Activated CD4-positive, alpha-beta T cell treated with anti-CD3 and anti-CD28 coated beads, Interleukin-2, amount 10 ng/mL, durations not matched to agents 24 days and 14 days (primary cell): Measurements from ENCODE around the gene NEUROD2. TPM values are rescaled to one million over a fixed set of nuclear protein-coding genes. Genes with fewer than 3 reads are reported as not detected.

Experiments used
- DNase-seq: peaks from one replicate; pipeline ENCODE4 v3.0.0; 2022
- H3K27ac Mint-ChIP-seq: one replicate; pipeline ENCODE4 v1.8.0; 2022; ENCODE audit warnings: mild to moderate bottlenecking, mixed read lengths
- H3K27me3 Mint-ChIP-seq: one replicate; pipeline ENCODE4 v1.8.0; 2022; ENCODE audit warnings: mixed read lengths
- H3K36me3 Mint-ChIP-seq: one replicate; pipeline ENCODE4 v1.8.0; 2022; ENCODE audit warnings: low read depth, mild to moderate bottlenecking, mixed read lengths
- H3K4me1 Mint-ChIP-seq: one replicate; pipeline ENCODE4 v1.8.0; 2021; ENCODE audit warnings: mixed read lengths
- H3K4me3 Mint-ChIP-seq: one replicate; pipeline ENCODE4 v1.8.0; 2022; ENCODE audit warnings: mild to moderate bottlenecking, moderate library complexity, mixed read lengths
- H3K9me3 Mint-ChIP-seq: one replicate; pipeline ENCODE4 v1.8.0; 2021; ENCODE audit warnings: mixed read lengths
- intact Hi-C: fragments of 100-400 bp; cut with micrococcal nuclease; formaldehyde crosslinking; loops from one replicate; pipeline ENCODE4 v1.15.1; 2023
- total RNA-seq: library from RNA; stranded (reverse); gene quantifications from 2 replicates; pipeline ENCODE4 v1.2.3, GENCODE V29; 2022

NEUROD2 gene
- total RNA-seq, 1 donor from 2014 or later: not detected

DNA sequence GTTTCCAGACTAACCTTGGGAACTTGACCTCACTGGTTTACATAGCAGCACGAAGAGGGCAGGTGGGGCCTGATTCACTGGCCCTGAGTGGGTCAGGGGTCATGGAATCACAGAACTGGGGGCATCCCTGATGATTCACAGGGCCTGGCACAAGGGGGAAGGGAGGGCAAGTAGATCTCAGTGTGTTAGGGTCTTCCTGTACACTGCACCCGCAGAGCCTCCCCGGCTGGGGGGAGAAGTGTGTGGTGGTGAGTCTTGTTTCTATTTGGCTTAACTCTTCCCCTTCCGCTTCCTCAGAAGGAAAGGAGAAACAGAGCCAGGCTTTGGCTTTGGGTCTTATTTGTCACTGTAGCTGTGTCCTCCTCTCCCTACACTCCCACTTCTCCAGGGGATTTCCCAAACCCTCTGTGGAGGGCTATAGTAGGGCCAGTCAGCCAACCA is 32.9 kb upstream of the NEUROD2 start:
- DNase-seq: no peak
- H3K27ac Mint-ChIP-seq: no peak overlapping the region
- H3K27me3 Mint-ChIP-seq: no peaks in the 10 kb centered on the region
- peaks cover 53% of the 10 kb centered on the region for H3K4me1 Mint-ChIP-seq
- H3K4me3 Mint-ChIP-seq: no peak overlapping the region
- H3K9me3 Mint-ChIP-seq: no peaks in the 10 kb centered on the region
- intact Hi-C loops: no loop called here
- peaks cover 3% of the 10 kb centered on the region for H3K36me3 Mint-ChIP-seq

DNA sequence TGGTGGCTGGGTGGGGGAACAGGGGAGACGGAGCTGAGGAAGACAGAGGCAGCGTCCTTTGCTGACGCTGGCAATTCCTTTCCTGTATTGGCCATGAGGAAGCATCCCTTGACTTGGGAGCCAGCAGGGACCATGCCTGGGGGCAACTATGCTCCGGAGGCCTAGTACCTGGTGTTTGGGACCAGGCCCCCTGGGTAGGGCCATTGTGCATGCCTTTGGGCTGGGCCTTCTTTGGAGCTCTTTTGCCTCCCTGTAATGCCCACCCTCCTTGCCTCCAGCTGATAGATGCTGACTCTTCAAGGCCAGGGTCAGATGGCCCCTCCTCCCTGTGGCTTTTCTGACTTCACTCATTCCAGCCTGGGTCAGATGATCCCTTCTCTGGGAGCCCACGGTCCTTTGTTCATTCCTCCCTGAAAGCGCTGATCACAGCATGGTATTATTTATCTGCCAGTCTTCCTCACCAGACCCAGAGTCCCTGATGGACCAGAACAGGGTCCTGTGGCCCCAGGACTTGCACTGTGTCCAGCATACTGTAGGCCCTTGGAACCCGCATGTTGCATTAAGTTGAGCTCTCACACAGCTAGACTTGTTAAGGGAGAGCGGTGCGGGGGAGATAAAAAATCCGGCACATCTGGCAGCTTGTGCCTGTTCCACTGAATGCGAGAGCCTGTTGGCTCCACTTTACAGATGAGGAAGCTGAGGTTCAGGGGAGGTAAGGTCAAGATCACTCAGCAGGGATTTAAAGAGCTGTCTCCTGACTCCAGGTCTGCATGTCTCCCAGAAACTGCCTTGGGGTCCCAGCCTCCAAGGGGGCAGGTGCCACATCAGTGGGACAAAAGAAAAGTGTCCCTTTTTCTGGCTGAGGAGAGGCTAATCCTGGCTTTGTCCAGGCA is 32.1 kb upstream of the NEUROD2 start:
- Mint-ChIP-seq H3K27ac (no peak overlapping the region), H3K9me3 (no peaks in the 10 kb centered on the region), H3K4me1 (peaks cover 50% of the 10 kb centered on the region), H3K27me3 (no peaks in the 10 kb centered on the region), H3K36me3 (peaks cover 3% of the 10 kb centered on the region), H3K4me3 (peak overlapping the region; percentile 39)
- DNase-seq: no peak
- intact Hi-C loops: loop anchor here (5.0 kb wide), 1 partner anchor 287 kb away; the partner anchor contains the start of genes LRRC3C and ORMDL3

DNA sequence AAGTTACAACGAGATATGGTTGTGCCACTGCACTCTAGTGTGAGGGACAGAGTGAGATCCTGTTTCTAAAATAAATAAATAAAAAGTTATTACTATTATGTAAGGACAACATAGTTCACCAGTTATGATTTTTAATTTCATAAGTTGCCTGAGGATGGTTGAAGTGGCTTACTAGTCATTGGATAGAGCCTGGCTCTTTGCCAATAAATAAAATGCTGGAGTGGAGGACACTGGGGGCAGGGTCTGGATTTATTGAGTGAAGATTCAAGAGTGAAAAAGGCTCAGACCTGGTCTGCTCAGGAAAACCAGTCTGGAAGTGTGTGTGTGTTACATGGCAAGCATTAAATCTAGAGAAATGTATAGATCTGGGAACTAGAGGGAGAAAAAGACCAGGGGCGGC is 31.3 kb upstream of the NEUROD2 start:
- Mint-ChIP-seq H3K27me3 (no peaks in the 10 kb centered on the region), H3K4me1 (peaks cover 50% of the 10 kb centered on the region)

DNA sequence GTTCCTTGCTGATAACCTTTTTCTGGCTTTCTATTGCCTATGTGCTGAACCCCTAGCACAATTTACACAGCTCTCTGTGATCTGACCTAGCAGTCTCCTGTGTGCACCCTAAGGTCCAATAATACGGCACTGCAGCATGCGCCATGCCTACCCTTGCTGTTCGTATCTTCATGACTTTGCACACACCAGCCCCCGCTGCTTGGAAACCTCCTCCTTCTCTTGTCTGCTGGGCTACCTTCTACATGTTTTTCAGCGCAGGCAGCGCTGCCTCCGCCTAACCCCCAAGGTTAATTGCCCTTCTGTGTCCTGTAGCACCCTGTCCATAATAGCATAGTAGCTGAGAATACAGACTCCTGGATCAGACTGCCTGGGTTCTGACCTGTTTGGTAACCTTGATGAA is 30.6 kb upstream of the NEUROD2 start:
- no peak for DNase-seq
- peaks cover 45% of the 10 kb centered on the region for H3K4me1 Mint-ChIP-seq
- H3K9me3 Mint-ChIP-seq: no peaks in the 10 kb centered on the region
- H3K4me3 Mint-ChIP-seq: peak overlapping the region; percentile 90
- no peak overlapping the region for H3K27ac Mint-ChIP-seq
- peaks cover 3% of the 10 kb centered on the region for H3K36me3 Mint-ChIP-seq
- intact Hi-C loops: loop anchor here (5.0 kb wide), 1 partner anchor 289 kb away; the partner anchor contains the start of genes LRRC3C and ORMDL3
- no peaks in the 10 kb centered on the region for H3K27me3 Mint-ChIP-seq

More for the DNA sequence above, 31.3 kb upstream of the NEUROD2 start:
- peak overlapping the region; percentile 39 for H3K4me3 Mint-ChIP-seq
- DNase-seq: no peak
- intact Hi-C loops: loop anchor here (5.0 kb wide), 1 partner anchor 288 kb away; the partner anchor contains the start of genes LRRC3C and ORMDL3
- H3K27ac Mint-ChIP-seq: no peak overlapping the region
- H3K36me3 Mint-ChIP-seq: peaks cover 3% of the 10 kb centered on the region
- H3K9me3 Mint-ChIP-seq: no peaks in the 10 kb centered on the region

DNA sequence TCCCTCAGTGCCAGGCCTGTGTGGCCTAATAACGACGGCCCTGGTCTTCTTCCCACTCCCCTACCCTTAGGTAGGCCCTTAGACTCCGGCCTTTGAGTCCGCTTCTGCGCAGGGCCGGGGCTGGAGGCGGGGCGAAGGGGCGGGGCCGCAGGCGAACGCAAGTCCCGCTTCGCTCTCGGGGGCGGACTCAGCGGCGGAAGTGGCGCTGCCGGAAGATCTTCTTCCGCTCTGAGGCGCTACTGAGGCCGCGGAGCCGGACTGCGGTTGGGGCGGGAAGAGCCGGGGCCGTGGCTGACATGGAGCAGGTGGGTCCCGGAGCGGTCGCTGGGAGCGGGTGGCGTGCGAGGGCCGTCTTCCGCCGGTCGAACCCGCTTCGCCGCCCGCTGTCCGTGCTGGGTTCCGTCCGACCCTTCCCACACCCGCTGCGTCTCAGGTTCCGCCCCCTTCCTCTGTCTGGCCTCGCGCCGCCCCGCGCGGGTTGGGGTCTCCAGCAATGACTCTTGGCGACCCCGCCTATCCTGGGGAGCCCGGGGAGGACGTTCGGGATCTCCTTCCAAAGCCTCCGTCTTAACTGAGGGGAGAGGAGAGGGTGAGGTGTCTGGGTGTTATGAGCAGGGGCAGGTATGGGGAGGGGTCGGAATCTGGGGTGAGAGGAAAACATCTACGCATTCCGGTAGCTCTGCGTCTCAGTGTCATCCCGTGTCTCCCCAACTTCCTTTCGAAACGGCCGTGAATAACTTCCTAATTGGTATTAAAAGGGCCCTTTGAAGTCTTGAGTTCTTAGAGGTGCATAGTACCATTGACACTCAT is 29.4 kb upstream of the NEUROD2 start, which contains the start of gene STARD3:
STARD3 (plus strand) TSS at position 218 of the 810 bp plus-strand sequence. CDS start 16,388 bp downstream, outside the sequence.
- Mint-ChIP-seq H3K27me3 (no peaks in the 10 kb centered on the region), H3K36me3 (peaks cover 3% of the 10 kb centered on the region), H3K4me3 (peak within 1 kb of the TSS; percentile 90), H3K9me3 (no peaks in the 10 kb centered on the region), H3K27ac (peak within 1 kb of the TSS; percentile 79), H3K4me1 (peaks cover 35% of the 10 kb centered on the region)
- intact Hi-C loops: loop anchor here (1.0 to 5.0 kb wide), 4 partner anchors 50 to 290 kb away; partner anchors contain the start of genes LRRC3C, MIEN1 and ORMDL3
- DNase-seq: peak; percentile 97

DNA sequence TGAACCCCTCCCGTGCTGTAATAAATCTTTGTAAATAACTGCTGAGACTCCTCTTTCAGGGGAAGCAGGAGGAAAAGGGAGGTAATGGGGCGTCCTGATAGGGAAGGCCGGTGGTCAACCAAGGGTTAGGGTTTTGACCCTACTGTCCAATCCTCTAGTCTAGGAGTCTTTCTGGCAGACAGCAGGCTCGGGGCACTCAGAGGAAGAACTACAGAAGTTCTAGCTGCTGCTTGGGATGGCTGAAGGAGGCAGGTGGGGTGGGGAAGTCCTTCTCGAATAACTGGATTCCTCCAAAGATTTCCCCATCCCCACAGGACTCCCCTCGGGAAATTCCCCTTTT is 28.8 kb upstream of the NEUROD2 start:
- no peak for DNase-seq
- peaks cover 5% of the 10 kb centered on the region for H3K27me3 Mint-ChIP-seq
- peaks cover 3% of the 10 kb centered on the region for H3K36me3 Mint-ChIP-seq
- intact Hi-C loops: loop anchor here (2.0 to 5.0 kb wide), 2 partner anchors 50 to 291 kb away; partner anchors contain the start of genes LRRC3C and ORMDL3
- H3K9me3 Mint-ChIP-seq: no peaks in the 10 kb centered on the region
- peaks cover 37% of the 10 kb centered on the region for H3K4me1 Mint-ChIP-seq
- peak overlapping the region; percentile 90 for H3K4me3 Mint-ChIP-seq
- peak overlapping the region; percentile 79 for H3K27ac Mint-ChIP-seq

DNA sequence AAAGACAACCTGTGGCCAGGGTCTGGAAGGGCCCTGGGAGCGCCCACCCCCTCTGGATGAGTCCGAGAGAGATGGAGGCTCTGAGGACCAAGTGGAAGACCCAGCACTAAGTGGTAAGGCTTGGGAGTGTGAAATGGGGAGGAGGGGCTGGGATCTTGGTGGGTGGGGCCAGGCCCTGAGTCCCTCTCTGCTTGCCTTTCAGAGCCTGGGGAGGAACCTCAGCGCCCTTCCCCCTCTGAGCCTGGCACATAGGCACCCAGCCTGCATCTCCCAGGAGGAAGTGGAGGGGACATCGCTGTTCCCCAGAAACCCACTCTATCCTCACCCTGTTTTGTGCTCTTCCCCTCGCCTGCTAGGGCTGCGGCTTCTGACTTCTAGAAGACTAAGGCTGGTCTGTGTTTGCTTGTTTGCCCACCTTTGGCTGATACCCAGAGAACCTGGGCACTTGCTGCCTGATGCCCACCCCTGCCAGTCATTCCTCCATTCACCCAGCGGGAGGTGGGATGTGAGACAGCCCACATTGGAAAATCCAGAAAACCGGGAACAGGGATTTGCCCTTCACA is 28.0 kb upstream of the NEUROD2 start:
- Mint-ChIP-seq H3K4me3 (peak overlapping the region; percentile 90), H3K27ac (peak overlapping the region; percentile 39), H3K4me1 (peaks cover 40% of the 10 kb centered on the region), H3K36me3 (peaks cover 3% of the 10 kb centered on the region), H3K9me3 (no peaks in the 10 kb centered on the region), H3K27me3 (peaks cover 12% of the 10 kb centered on the region)
- no peak for DNase-seq
- intact Hi-C loops: loop anchor here (2.0 to 5.0 kb wide), 2 partner anchors 51 to 292 kb away; partner anchors contain the start of genes LRRC3C and ORMDL3

DNA sequence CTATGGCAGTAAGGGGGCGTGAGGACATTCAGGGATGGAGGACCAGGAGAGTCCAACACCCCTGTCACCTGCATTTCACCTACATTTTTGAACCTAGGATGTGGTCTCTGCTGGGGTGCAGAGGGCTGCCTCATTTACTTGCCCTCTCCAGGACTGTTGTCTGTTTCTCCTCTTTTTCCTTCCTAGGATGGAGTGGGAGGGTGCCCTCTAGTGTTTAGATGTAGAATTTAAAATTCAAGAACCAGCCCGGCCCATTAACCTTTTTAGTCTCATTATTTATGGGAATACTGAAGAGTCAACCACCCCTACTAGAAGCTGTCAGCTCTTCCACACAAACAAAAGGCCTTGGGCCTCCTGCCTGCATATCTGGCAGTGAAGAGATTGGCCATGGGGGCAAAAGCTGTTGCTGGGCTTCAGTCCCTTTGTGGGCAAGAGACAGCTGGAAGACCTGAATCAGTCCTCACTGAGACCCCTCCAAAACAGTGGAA is 26.7 kb upstream of the NEUROD2 start:
- Mint-ChIP-seq H3K36me3 (peaks cover 1% of the 10 kb centered on the region), H3K4me3 (no peak overlapping the region), H3K27ac (no peak overlapping the region), H3K27me3 (peaks cover 15% of the 10 kb centered on the region), H3K4me1 (peaks cover 33% of the 10 kb centered on the region), H3K9me3 (no peaks in the 10 kb centered on the region)
- peak; percentile 79 for DNase-seq
- intact Hi-C loops: loop anchor here (1.0 kb wide), 1 partner anchor 12 kb away; no protein-coding TSS in a partner anchor

DNA sequence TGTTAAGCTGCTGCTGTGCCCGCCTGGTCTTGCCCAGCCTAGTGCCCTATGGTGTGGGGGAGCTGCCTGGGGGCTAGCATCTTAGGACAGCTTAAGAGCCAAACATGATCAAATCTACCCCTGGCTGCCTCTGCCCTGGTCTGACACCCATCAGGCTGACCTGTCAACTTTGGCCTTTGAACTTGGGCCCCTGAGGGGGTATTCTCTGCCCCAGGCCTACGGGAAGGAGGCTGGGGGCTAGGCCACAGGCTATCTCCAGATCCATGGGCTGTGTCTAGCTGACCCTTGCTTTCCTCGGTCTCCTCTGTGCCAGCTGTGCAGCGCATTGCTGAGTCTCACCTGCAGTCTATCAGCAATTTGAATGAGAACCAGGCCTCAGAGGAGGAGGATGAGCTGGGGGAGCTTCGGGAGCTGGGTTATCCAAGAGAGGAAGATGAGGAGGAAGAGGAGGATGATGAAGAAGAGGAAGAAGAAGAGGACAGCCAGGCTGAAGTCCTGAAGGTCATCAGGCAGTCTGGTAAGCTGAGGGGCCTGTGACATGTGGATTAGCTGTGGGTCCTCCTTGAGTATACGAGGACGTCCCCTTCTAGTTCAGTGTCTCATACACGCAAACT is 26.0 kb upstream of the NEUROD2 start:
- Mint-ChIP-seq H3K27me3 (peaks cover 16% of the 10 kb centered on the region), H3K9me3 (no peaks in the 10 kb centered on the region), H3K36me3 (no peaks in the 10 kb centered on the region), H3K4me3 (no peak overlapping the region), H3K27ac (no peak overlapping the region), H3K4me1 (peaks cover 26% of the 10 kb centered on the region)
- DNase-seq: no peak
- intact Hi-C loops: loop anchor here (1.0 kb wide), 1 partner anchor 11 kb away; no protein-coding TSS in a partner anchor

DNA sequence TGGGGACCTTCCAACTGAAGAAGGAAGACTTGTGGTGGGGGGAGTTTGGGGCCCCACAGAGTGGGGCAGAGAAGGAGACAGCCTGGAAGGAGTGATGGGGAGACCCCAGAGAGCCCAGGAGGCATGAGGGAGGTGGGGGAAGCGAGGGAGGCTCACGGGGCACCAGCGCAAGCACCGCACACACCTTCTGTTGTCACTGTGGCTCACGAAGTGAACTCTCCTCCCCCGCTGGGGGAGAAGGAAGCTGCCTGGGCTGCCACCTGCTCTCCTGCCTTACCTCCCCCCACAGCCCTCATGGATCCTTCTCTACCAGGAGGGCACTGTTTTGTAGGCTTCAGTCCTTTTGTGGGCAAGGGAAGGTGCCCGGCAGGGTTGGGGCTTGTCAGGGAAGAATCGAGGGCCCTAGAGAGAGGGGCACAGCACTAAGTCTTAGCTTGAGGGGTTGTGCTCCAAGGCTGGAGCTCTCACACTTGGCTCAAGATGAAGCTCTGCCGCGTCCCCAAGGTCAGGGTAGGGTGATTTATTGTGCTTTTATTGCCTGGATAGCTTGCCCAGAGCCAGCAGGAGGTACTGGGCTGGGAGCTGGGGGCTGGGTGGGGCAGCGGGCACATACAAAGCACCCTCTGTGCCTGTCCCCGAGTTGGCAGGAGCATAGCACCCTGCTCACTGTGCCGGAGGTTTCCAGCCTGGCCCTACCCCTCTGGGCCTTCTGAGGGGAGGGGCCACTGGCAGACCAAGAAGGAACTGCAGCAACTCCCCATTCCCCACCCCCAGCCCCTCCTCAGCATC is 24.6 kb upstream of the NEUROD2 start:
- Mint-ChIP-seq H3K36me3 (no peaks in the 10 kb centered on the region), H3K27ac (no peak overlapping the region), H3K27me3 (peaks cover 25% of the 10 kb centered on the region), H3K4me1 (peaks cover 15% of the 10 kb centered on the region), H3K9me3 (no peaks in the 10 kb centered on the region), H3K4me3 (no peak overlapping the region)
- intact Hi-C loops: no loop called here
- no peak for DNase-seq

DNA sequence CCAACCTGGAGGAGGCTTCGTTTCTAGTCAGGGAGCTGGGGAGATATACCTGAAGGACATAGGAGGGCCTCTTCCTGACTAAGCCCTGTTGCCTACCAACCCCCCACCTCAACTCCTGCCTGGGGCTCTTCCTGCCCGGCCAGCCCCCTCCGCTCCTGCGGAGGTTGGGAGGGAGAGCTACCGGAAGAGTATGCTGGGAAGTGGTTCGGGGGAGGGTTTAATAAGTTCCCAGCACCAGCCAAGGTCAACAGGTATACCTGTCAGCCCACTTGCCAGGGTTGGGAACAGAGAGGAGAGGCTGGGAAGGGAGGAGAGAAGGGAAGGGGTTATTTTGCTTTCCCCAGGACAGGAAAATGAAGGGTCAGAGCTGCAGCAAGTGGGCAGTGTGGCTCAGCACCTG is 23.7 kb upstream of the NEUROD2 start:
- no peaks in the 10 kb centered on the region for H3K9me3 Mint-ChIP-seq
- H3K27ac Mint-ChIP-seq: no peak overlapping the region

DNA sequence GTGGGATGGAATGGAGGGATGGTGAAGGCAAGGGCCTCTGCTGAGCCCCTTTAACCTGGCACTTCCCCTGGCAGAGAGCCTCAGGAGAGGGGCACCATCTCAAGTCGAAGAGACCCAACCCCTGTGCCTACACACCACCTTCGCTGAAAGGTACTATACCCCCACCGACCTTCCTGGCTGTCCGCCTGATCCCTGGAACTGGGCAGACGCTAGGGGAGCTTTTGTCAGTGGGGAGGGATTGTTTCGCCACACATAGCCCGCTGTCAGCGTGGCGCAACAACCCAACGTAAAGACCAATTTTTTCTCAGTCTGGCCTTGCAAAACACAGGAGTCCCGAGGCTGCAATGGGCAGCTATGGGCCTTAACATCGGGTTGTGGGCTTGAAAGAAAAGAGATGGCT is 22.2 kb upstream of the NEUROD2 start:
- no peaks in the 10 kb centered on the region for H3K9me3 Mint-ChIP-seq
- H3K27me3 Mint-ChIP-seq: peaks cover 46% of the 10 kb centered on the region

More for the DNA sequence above, 23.7 kb upstream of the NEUROD2 start:
- DNase-seq: no peak
- Mint-ChIP-seq H3K4me1 (peaks cover 15% of the 10 kb centered on the region), H3K27me3 (peaks cover 31% of the 10 kb centered on the region), H3K4me3 (no peak overlapping the region), H3K36me3 (no peaks in the 10 kb centered on the region)
- intact Hi-C loops: no loop called here

More for the DNA sequence above, 22.2 kb upstream of the NEUROD2 start:
- Mint-ChIP-seq H3K4me1 (peaks cover 17% of the 10 kb centered on the region), H3K27ac (no peak overlapping the region), H3K4me3 (no peak overlapping the region), H3K36me3 (no peaks in the 10 kb centered on the region)
- intact Hi-C loops: no loop called here
- DNase-seq: no peak
